GM12878 (cell line): ENCODE data around the gene ZNF775. TPM values are rescaled to one million over a fixed set of nuclear protein-coding genes. Genes with fewer than 3 reads are reported as not detected.

Source experiments
- ATAC-seq: fragments of 200-7000 bp; cut with Tn5 transposase; 3 replicates; pipeline ENCODE4 v1.9.1; 2020; ENCODE audit warnings: mild to moderate bottlenecking, moderate library complexity
- BruUV-seq: library from RNA; stranded (reverse); fragments of 400-500 nt; replicated peaks from 2 replicates; lab custom pipeline; 2021; lab: Mats Ljungman, UMichigan
- CTCF ChIA-PET: fragments of 300-600 bp; sonication (Branson Sonifier 250); formaldehyde crosslinking; extraction: SDS; loops from one replicate; lab custom pipeline; 2021; ENCODE audit warnings: inconsistent platforms; lab: Yijun Ruan, JAX
- POLR2A ChIA-PET: fragments of 350-600 bp; formaldehyde crosslinking; extraction: SDS; loops from one replicate; lab custom pipeline; 2021; ENCODE audit warnings: inconsistent platforms; lab: Charles Lee
- RAD21 ChIA-PET: fragments of 300-600 bp; sonication (Branson Sonifier 250); formaldehyde crosslinking; loops from one replicate; lab custom pipeline; 2023; ENCODE audit warnings: antibody characterized with exemption; ENCODE audit not compliant: unreplicated experiment; lab: Charles Lee
- SMC1A ChIA-PET: fragments of 300-600 bp; sonication (Branson Sonifier 250); formaldehyde crosslinking; loops from one replicate; lab custom pipeline; 2023; ENCODE audit not compliant: unreplicated experiment, uncharacterized antibody; lab: Charles Lee
- DNase-seq: peaks from one replicate; pipeline ENCODE4 v3.0.0-alpha.2; 2011; ENCODE audit warnings: low read depth, low spot score
- FAIRE-seq: peaks from 3 replicates; lab custom pipeline; 2011; peaks lifted over from hg19 to GRCh38; lab: Jason Lieb, UNC
- H2AFZ ChIP-seq: 2 replicates; pipeline ENCODE4 v1.6.0; 2011; ENCODE audit warnings: low read depth, low read length, control low read depth; ENCODE audit not compliant: control insufficient read depth
- H3K27ac ChIP-seq: 2 replicates; pipeline ENCODE4 v1.5.1; 2011; ENCODE audit warnings: control low read depth; ENCODE audit not compliant: control insufficient read depth, insufficient read depth
- H3K27me3 ChIP-seq, 2 experiments: replicated peaks in 1 of 2; 2 replicates each; pipeline versions ENCODE4 v1.6.0 to v1.6.1; 2011; ENCODE audit warnings: low read length in 1 of 2; ENCODE audit not compliant: control insufficient read depth in 2 of 2, insufficient read depth in 2 of 2
- H3K36me3 ChIP-seq, 2 experiments: 2 replicates each; pipeline ENCODE4 v1.5.1; 2011; ENCODE audit warnings: low read length in 1 of 2; ENCODE audit not compliant: control insufficient read depth in 2 of 2, insufficient read depth in 2 of 2
- H3K4me1 ChIP-seq: 2 replicates; pipeline ENCODE4 v1.6.1; 2011; ENCODE audit warnings: mild to moderate bottlenecking, low read length, moderate library complexity, mixed read lengths; ENCODE audit not compliant: control insufficient read depth, insufficient read depth
- H3K4me2 ChIP-seq: 2 replicates; pipeline ENCODE4 v1.6.0; 2011; ENCODE audit warnings: control low read depth; ENCODE audit not compliant: control insufficient read depth, insufficient read depth
- H3K4me3 ChIP-seq: fragments of 200-600 bp; sonication (generic); 2 replicates; pipeline ENCODE4 v1.5.1; 2016
- H3K79me2 ChIP-seq: 2 replicates; pipeline ENCODE4 v1.6.0; 2011; ENCODE audit warnings: low read length; ENCODE audit not compliant: control insufficient read depth, insufficient read depth
- H3K9ac ChIP-seq: 2 replicates; pipeline ENCODE4 v1.8.0; 2011; ENCODE audit warnings: low read length, control low read depth, mixed read lengths; ENCODE audit not compliant: control insufficient read depth, insufficient read depth
- H3K9me3 ChIP-seq: replicated peaks from 3 replicates; pipeline ENCODE4 v1.5.1; 2011; ENCODE audit warnings: mild to moderate bottlenecking, low read length; ENCODE audit not compliant: control insufficient read depth, insufficient read depth
- H4K20me1 ChIP-seq: 2 replicates; pipeline ENCODE4 v1.6.0; 2011; ENCODE audit not compliant: control insufficient read depth, insufficient read depth
- BCL11A ChIP-seq: IDR thresholded peaks from 2 replicates; pipeline ENCODE4 v1.6.1; 2011; ENCODE audit warnings: low read depth, low read length
- CEBPB ChIP-seq, 2 experiments: fragments of 150-350 bp in 1 of 2; IDR thresholded peaks; 2 replicates each; pipeline ENCODE4 v1.6.1; 2012 to 2014; ENCODE audit warnings: low read depth in 2 of 2, low read length in 2 of 2, borderline replicate concordance in 1 of 2, inconsistent platforms in 1 of 2
- EZH2 ChIP-seq: IDR thresholded peaks from 2 replicates; pipeline ENCODE4 v1.6.1; 2012; ENCODE audit warnings: low read depth, mild to moderate bottlenecking, control low read depth, inconsistent platforms, low read length, borderline replicate concordance; ENCODE audit not compliant: control insufficient read depth
- MEF2B ChIP-seq: fragments of 450-650 bp; IDR thresholded peaks from 2 replicates; pipeline ENCODE4 v1.6.1; 2018; ENCODE audit warnings: mild to moderate bottlenecking, moderate library complexity; ENCODE audit not compliant: partially characterized antibody, poor library complexity, severe bottlenecking
- NBN ChIP-seq: fragments of 450-650 bp; IDR thresholded peaks from 2 replicates; pipeline ENCODE4 v1.6.1; 2016
- POLR2AphosphoS5 ChIP-seq: IDR thresholded peaks from 2 replicates; pipeline ENCODE4 v1.6.1; 2011; ENCODE audit warnings: mild to moderate bottlenecking, low read length, inconsistent platforms
- RAD21 ChIP-seq: IDR thresholded peaks from 2 replicates; pipeline ENCODE4 v1.6.1; 2011; ENCODE audit warnings: mild to moderate bottlenecking, low read depth, low read length, moderate library complexity; ENCODE audit not compliant: insufficient read depth
- RB1 ChIP-seq: fragments of 450-650 bp; formaldehyde crosslinking; IDR thresholded peaks from 2 replicates; pipeline ENCODE4 v1.6.1; 2017; ENCODE audit warnings: mild to moderate bottlenecking, borderline replicate concordance
- RBBP5 ChIP-seq: fragments of 200-600 bp; sonication (generic); conservative IDR thresholded peaks from 2 replicates; pipeline ENCODE4 v1.6.1; 2016
- SMAD5 ChIP-seq: IDR thresholded peaks from 2 replicates; pipeline ENCODE4 v1.6.1; 2016; ENCODE audit warnings: antibody characterized with exemption, low read depth
- TCF7 ChIP-seq: IDR thresholded peaks from 2 replicates; pipeline ENCODE4 v1.6.1; 2014; ENCODE audit warnings: antibody characterized with exemption, borderline replicate concordance
- WRNIP1 ChIP-seq: IDR thresholded peaks from 2 replicates; pipeline ENCODE4 v1.6.1; 2011; ENCODE audit warnings: low read depth, low read length, improper control_type of control experiment, borderline replicate concordance
- WGBS: methylation state at CpG from one replicate; pipeline ENCODE4 v1.1.6; 2016; ENCODE audit warnings: low lambda C conversion rate; ENCODE audit not compliant: insufficient replicate concordance, insufficient coverage; ENCODE audit errors: missing lambda C conversion rate; 5-methylcytosine and 5-hydroxymethylcytosine counted together
- in situ Hi-C: fragments of 300-500 bp; cut with MboI; formaldehyde crosslinking; loops from 9 replicates; pipeline ENCODE4 v1.14.3; 2018; ENCODE audit warnings: mixed read lengths
- intact Hi-C: fragments of 100-400 bp; cut with micrococcal nuclease; formaldehyde crosslinking; loops from one replicate; pipeline ENCODE4 v1.14.2; 2022; ENCODE audit not compliant: unreplicated experiment
- polyA plus RNA-seq, 11 experiments: library from polyadenylated mRNA; depleted of rRNA in 4 of 11; unstranded in 6 of 11; stranded (reverse) in 5 of 11; fragments of >200 nt; fragmentation: Nextera tagmentation in 4 of 11; fragmentation: Illumina TruSeq in 1 of 11; extraction: Ambion mirVana in 4 of 11; extraction: Trizol in 1 of 11; gene quantifications; 1 replicate in 1 of 11; 2 replicates in 10 of 11; pipeline versions ENCODE4 v1.2.1 to v1.2.3, GENCODE V29; 2011 to 2016; ENCODE audit warnings: inconsistent platforms in 2 of 11, missing spikeins in 2 of 11, low read depth in 1 of 11
- total RNA-seq, 4 experiments: library from RNA; depleted of rRNA in 3 of 4; stranded (reverse); fragments of >200 nt in 3 of 4; fragmentation: Illumina TruSeq in 1 of 4; extraction: Trizol in 1 of 4; gene quantifications; 2 replicates each; pipeline versions ENCODE4 v1.2.1 to v1.2.3, GENCODE V29; 2013 to 2021

The ZNF775 gene
- total and polyA plus RNA-seq, 10 of the 15 experiments (the other 5 are each of a cell fraction or from before 2014, with no cell fraction given): 0.05 to 14.3 (median 2.1) TPM

DNA sequence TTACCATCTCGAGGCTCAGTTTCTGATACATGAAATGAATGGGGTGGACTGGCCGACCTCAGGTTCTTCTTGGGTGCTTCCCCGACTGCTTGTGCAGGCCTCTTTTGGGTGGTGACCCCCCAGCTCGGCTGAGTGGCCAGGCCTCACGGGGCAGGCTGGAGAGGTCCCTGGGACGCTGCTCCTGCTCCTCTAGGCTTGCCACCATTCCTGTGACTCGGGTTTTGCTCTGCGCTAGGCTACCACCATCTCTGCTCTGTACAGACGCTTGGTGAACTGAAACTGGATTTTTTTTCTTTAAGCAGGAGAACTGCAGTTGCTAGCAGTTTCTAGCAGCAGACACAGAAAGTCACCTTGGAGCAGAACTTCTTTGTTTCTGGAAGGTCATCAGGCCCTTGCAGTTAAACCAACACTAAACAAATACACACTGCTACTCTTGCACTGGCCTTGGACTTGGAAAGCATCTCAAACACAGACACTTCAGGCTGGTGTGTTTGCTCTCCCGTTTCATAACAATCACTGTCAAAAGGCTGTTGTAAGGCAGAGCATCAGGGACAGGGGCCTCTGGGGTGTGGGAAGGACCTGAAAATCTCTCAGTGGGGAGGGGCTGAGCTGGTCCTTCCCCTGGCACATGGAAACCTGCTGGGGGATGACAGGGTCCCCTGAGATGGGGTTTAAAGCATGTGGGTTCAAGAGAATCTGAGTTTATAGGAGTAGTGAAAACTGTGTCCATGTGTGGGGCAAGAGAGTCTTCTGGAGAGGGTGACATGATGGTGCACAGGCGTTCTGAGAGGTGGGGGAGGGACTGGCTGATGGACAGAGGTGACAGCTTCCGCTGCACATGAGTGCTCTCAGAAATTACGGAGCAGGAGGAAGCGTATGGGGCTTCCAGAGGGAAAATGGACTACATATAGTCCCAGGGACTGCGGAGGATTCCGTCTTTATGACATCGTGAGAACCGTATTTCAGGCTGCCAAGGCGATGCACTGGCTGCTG lies 36.3 kb downstream of the ZNF775 start (continued):
- TF ChIP-seq CEBPB (IDR thresholded peaks at IDR 0.05; ENCODE audit: borderline replicate concordance in 1 of 2, low read depth in 2 of 2, low read length in 2 of 2) (no peak), RBBP5 (no peak)

DNA sequence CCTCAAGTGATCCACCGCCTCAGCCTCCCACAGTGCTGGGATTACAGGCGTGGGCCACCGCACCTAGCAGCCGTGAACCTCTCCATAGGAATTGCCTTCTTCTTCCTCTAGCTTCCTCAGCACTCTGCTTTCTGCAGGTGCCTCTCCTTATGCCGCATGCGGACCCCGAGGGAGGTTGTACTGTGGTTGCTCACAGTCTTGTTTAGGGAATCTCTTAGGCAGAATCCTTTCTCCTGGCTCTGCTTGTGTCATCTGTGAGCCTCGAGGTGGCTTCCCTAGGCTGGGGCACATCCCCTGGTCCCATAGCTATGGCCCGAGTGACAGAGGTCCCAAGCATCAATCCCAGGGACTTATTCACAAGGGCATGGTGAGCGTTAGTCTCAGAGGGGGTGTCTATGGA lies 38.1 kb downstream of the ZNF775 start:
- no peak overlapping the region for H3K4me2 ChIP-seq
- POLR2A ChIA-PET: interaction anchor here (1.2 kb wide), 1 partner anchor 62 kb away, joined by 3 read pairs; no protein-coding TSS in a partner anchor
- H4K20me1 ChIP-seq: no peaks in the 10 kb centered on the region
- intact Hi-C loops (no loop called here), in situ Hi-C loops (loop anchor here (25.0 kb wide), 1 partner anchor 355 kb away; no protein-coding TSS in a partner anchor)
- DNase-seq (no peak), FAIRE-seq (no peak), ATAC-seq (no peak)
- BruUV-seq: no TSS peak
- CTCF ChIA-PET: interaction anchor here (0.7 to 3.5 kb wide), 11 partner anchors 8 to 93 kb away, joined by 3 to 49 read pairs (median 5); a partner anchor contains a TSS
- 87% methylated on average over 10 of the region's 10 CpGs for WGBS
- H3K27ac ChIP-seq: no peak overlapping the region
- no peak overlapping the region for H2AFZ ChIP-seq
- TF ChIP-seq WRNIP1 (no peak), RB1 (no peak), NBN (no peak), SMAD5 (no peak), RAD21 (no peak), TCF7 (no peak), POLR2AphosphoS5 (no peak), EZH2 (no peak), BCL11A (no peak), MEF2B (no peak)
- H3K79me2 ChIP-seq: no peaks in the 10 kb centered on the region
- RAD21 ChIA-PET: interaction anchor here (0.8 to 4.7 kb wide), 6 partner anchors 11 to 60 kb away, joined by 3 to 26 read pairs (median 4); no protein-coding TSS in a partner anchor
- no peaks in the 10 kb centered on the region for H3K27me3 ChIP-seq
- no peaks in the 10 kb centered on the region for H3K9me3 ChIP-seq
- H3K36me3 ChIP-seq: no peaks in the 10 kb centered on the region
- SMC1A ChIA-PET: interaction anchor here (0.8 to 3.6 kb wide), 6 partner anchors 8 to 60 kb away, joined by 3 to 41 read pairs (median 4); no protein-coding TSS in a partner anchor
- no peak overlapping the region for H3K9ac ChIP-seq
- peaks cover 2% of the 10 kb centered on the region; the same call in 1 of the 2 replicates for H3K4me1 ChIP-seq
- no peak overlapping the region for H3K4me3 ChIP-seq
